Effector memory CD4-positive, alpha-beta T cell (primary cell): ENCODE data around the gene CBARP.

ENCODE experiments used
- DNase-seq, 3 donors: peaks; one replicate each; pipeline ENCODE4 v3.0.0-alpha.2; 2020
- H3K27ac ChIP-seq: 2 replicates; pipeline ENCODE4 v1.7.0; 2013; ENCODE audit warnings: mild to moderate bottlenecking, low read length, moderate library complexity; ENCODE audit not compliant: insufficient read depth, poor library complexity, severe bottlenecking
- H3K27me3 ChIP-seq: replicated peaks from 2 replicates; pipeline ENCODE4 v1.7.0; 2013; ENCODE audit warnings: mild to moderate bottlenecking, low read length; ENCODE audit not compliant: insufficient read depth, control insufficient read depth, poor library complexity, severe bottlenecking
- H3K36me3 ChIP-seq: 2 replicates; pipeline ENCODE4 v1.7.0; 2013; ENCODE audit warnings: mild to moderate bottlenecking, low read length, moderate library complexity; ENCODE audit not compliant: control insufficient read depth, insufficient read depth
- H3K4me1 ChIP-seq: 2 replicates; pipeline ENCODE4 v1.7.0; 2013; ENCODE audit warnings: low read length, mild to moderate bottlenecking; ENCODE audit not compliant: control insufficient read depth, insufficient read depth, poor library complexity, severe bottlenecking
- H3K4me3 ChIP-seq: 2 replicates; pipeline ENCODE4 v1.7.0; 2013; ENCODE audit warnings: low read length, low read depth, mild to moderate bottlenecking; ENCODE audit not compliant: insufficient read depth, poor library complexity, severe bottlenecking
- H3K9me3 ChIP-seq: 2 replicates; pipeline ENCODE4 v1.7.0; 2013; ENCODE audit warnings: mild to moderate bottlenecking, low read length, moderate library complexity; ENCODE audit not compliant: control insufficient read depth

The CBARP gene

DNA sequence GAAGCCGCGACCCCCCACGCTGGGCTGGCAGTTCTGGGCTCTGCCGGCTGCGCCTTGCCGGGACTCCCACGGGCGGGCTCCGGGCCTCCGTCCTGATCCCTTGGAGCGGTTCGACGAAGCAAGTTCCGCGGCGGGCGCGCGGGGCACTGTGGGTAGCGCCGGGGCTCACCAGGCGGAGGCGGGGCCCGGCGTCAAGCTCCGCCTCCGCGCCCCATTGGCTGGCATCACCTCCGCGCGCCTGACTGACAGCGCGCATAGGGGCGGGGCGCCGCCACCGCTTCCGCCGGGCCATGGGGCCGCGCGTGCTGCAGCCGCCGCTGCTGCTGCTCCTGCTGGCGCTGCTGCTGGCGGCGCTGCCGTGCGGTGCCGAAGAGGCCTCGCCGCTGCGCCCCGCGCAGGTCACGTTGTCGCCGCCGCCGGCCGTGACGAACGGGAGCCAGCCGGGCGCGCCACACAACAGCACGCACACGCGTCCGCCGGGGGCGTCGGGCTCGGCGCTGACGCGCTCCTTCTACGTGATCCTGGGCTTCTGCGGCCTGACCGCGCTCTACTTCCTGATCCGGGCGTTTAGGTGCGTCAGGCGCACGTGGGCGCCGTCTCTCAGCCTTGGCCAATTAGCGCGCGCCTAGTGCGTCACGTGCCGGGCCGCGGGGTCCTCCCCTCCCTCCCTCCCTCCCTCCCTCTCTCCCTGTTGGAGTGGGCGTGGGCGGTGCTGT is 37.6 kb upstream of the CBARP start, which contains the start of gene FAM174C:
TSS of gene FAM174C (plus strand) at position 271 of the 716 bp plus-strand sequence. CDS start at position 291, 20 bp downstream.
- H3K36me3 ChIP-seq = peaks cover 69% of the 10 kb centered on the region

DNA sequence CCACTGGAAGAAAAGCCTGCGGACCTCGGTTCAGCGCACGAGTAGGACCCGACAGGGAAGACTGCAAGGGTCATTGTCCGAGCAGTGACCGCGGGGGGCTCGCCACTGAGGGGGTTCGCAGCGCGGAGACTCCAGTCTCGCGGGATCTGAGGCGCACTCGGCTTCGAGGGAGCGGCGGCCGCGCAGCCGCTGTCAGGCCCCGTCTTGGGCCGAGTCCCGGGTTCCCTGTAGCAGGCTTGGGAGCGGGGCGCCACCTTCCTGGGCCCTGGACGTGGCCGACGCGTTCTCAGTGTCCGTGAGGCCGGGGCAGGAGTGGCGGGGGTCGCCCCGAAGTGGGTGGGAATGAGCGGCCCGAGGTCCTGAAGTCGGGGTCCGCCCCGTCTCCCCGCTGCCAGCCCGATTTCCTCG is 37.1 kb upstream of the CBARP start:
- Histone ChIP-seq H3K9me3 (no peaks in the 10 kb centered on the region), H3K4me1 (peaks cover 56% of the 10 kb centered on the region), H3K27ac (peak overlapping the region; percentile 86), H3K36me3 (peaks cover 69% of the 10 kb centered on the region), H3K27me3 (no peaks in the 10 kb centered on the region), H3K4me3 (peak overlapping the region; percentile 47)
- DNase-seq = no peak

More for the DNA sequence above, 37.6 kb upstream of the CBARP start, which contains the start of gene FAM174C:
- Histone ChIP-seq H3K27me3 (no peaks in the 10 kb centered on the region), H3K4me3 (peak within 1 kb of the TSS; percentile 52), H3K4me1 (peaks cover 50% of the 10 kb centered on the region), H3K9me3 (no peaks in the 10 kb centered on the region), H3K27ac (peak within 1 kb of the TSS; percentile 86)
- peak; percentile 95 to 97 (median 96) for DNase-seq

DNA sequence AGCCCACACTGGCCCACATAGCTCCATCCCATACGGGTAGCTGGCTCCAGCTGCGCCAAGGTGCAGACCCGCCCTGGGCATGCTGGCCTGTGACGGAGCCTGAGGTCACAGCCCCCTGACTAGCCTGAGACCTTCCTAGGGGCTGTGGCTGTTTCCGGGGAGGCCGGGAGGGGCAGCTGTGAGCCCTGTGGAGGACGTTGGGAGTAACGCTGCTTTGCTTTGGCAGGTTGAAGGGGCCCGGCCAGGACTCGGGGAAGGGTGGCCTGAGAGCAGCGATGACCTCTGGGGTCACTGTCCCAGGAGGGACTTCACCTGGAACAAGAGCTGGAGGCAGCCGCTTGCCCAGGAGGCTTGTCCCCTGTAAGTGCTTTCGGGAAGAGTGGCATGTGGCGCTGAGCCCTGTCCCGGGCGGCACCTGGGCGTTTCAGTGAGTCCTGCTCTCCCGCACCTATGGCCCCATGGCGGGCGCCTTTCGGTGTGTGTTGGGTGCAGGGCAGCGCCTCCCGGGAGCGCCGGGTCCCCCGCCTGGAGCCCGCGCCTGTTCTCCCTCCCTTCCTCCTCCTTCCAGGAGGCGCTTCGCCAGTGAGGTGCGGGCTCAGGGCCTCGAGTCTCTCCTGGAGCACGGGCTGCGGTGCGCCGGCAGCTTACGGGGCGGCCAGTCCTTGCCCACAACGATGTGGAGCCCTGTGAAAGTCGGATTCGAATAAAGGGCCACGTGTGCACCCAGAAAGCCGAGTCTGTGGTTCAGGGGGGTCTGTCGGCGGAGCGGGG is 36.5 kb upstream of the CBARP start:
- Histone ChIP-seq H3K9me3 (no peaks in the 10 kb centered on the region), H3K4me1 (peaks cover 58% of the 10 kb centered on the region), H3K4me3 (peak overlapping the region; percentile 47), H3K36me3 (peaks cover 66% of the 10 kb centered on the region), H3K27ac (peak overlapping the region; percentile 86), H3K27me3 (no peaks in the 10 kb centered on the region)
- DNase-seq = no peak

- Histone ChIP-seq H3K27ac (no peak overlapping the region), H3K9me3 (no peaks in the 10 kb centered on the region), H3K4me3 (no peak overlapping the region), H3K36me3 (peaks cover 58% of the 10 kb centered on the region), H3K27me3 (no peaks in the 10 kb centered on the region), H3K4me1 (peaks cover 63% of the 10 kb centered on the region)
- DNase-seq = no peak
Measured at GRCh38 chr19:1273263-1274041, 35.6 kb upstream of the CBARP start.

- Histone ChIP-seq H3K9me3 (no peaks in the 10 kb centered on the region), H3K36me3 (peaks cover 52% of the 10 kb centered on the region), H3K4me1 (peaks cover 71% of the 10 kb centered on the region), H3K4me3 (no peak overlapping the region), H3K27ac (peak overlapping the region; percentile 23), H3K27me3 (no peaks in the 10 kb centered on the region)
- no peak for DNase-seq
Measured at GRCh38 chr19:1272423-1273262, 34.8 kb upstream of the CBARP start.

- peaks cover 77% of the 10 kb centered on the region for H3K4me1 ChIP-seq
- H3K9me3 ChIP-seq = no peaks in the 10 kb centered on the region
- H3K36me3 ChIP-seq = peaks cover 45% of the 10 kb centered on the region
- peak overlapping the region; percentile 23 for H3K27ac ChIP-seq
- peak overlapping the region; percentile 9 for H3K4me3 ChIP-seq
- no peak for DNase-seq
- H3K27me3 ChIP-seq = no peaks in the 10 kb centered on the region
Measured at GRCh38 chr19:1271528-1272422, 34.0 kb upstream of the CBARP start.

DNA sequence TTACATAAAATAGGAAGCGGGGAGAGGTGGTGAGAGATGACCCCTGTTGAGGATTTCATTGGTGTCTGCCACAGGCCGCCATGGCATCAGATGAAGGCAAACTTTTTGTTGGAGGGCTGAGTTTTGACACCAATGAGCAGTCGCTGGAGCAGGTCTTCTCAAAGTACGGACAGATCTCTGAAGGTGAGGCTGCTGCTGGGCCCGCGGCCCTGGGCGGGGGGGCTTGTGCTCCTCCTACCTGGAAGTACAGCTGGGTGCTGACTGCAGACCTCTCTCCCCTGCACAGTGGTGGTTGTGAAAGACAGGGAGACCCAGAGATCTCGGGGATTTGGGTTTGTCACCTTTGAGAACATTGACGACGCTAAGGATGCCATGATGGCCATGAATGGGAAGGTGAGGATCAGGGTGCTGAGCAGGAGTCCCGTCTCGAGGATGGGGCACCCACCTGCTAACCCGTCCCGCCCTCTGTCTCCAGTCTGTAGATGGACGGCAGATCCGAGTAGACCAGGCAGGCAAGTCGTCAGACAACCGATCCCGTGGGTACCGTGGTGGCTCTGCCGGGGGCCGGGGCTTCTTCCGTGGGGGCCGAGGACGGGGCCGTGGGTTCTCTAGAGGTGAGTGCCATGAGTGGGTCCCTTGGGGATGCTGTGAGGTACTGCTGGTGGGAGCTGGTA is 33.2 kb upstream of the CBARP start:
- H3K9me3 ChIP-seq = no peaks in the 10 kb centered on the region
- H3K27ac ChIP-seq = peak overlapping the region; percentile 78
- H3K36me3 ChIP-seq = peaks cover 45% of the 10 kb centered on the region
- H3K4me3 ChIP-seq = peak overlapping the region; percentile 73
- no peak for DNase-seq
- H3K27me3 ChIP-seq = no peaks in the 10 kb centered on the region
- peaks cover 75% of the 10 kb centered on the region for H3K4me1 ChIP-seq

GRCh38 chr19:1270213-1270853 is 32.5 kb upstream of the CBARP start:
- Histone ChIP-seq H3K9me3 (no peaks in the 10 kb centered on the region), H3K36me3 (peaks cover 45% of the 10 kb centered on the region), H3K4me1 (peaks cover 77% of the 10 kb centered on the region), H3K4me3 (peak overlapping the region; percentile 73), H3K27me3 (no peaks in the 10 kb centered on the region), H3K27ac (peak overlapping the region; percentile 78)
- DNase-seq = no peak
